Erythroblast (primary cell): Measurements from ENCODE around the gene CRYBA4.

Experiments
- DNase-seq, 2 experiments: peaks; one replicate each; lab custom pipeline; 2025; lab: John Stamatoyannopoulos, UW
- GATA1 ChIP-seq: IDR thresholded peaks from 2 replicates; pipeline ENCODE4 v1.6.1; 2011; ENCODE audit warnings: low read depth, mild to moderate bottlenecking, control low read depth, low read length, moderate library complexity
- POLR2A ChIP-seq: IDR thresholded peaks from 2 replicates; pipeline ENCODE4 v1.6.1; 2011; ENCODE audit warnings: mild to moderate bottlenecking, low read length

The CRYBA4 gene

GRCh38 chr22:26587991-26588613 is 33.7 kb upstream of the CRYBA4 start:
- peak; percentile 64 to 72 for DNase-seq
- TF ChIP-seq GATA1, result no peak
- no peak for TF ChIP-seq POLR2A

DNA sequence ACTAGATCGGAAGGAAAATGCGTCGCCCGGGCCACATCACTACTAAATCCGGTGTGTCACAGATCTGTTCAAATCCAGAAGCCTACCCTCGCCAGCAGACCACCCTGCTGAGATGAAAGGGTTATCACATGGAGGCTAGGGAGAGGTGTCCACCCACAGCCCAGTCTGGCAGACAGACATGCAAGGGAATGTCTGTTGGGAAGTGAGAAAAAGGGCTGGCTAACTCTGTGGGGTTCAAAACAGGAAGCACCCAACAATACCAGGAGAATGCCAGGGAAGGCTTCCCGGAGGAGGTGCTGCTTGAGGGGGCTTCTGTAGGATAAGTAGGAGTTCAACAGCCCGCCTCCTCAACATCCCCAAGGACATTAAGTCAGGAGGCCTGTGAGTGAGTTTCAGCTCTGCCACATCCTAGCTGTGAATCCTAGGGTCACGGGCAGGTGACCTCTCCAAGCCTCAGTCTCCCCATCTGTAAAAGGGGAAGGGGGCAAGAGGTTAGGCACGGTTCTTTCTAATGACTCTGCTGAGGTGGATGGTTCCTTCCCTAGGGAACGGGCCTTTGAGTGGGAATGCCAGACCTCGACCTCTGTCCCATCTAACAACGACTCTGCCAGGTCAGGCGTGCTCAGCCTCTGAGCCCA is 32.9 kb upstream of the CRYBA4 start:
- peak; percentile 34 to 55 for DNase-seq
- TF ChIP-seq POLR2A (peak; percentile 47), GATA1 (no peak)

DNA sequence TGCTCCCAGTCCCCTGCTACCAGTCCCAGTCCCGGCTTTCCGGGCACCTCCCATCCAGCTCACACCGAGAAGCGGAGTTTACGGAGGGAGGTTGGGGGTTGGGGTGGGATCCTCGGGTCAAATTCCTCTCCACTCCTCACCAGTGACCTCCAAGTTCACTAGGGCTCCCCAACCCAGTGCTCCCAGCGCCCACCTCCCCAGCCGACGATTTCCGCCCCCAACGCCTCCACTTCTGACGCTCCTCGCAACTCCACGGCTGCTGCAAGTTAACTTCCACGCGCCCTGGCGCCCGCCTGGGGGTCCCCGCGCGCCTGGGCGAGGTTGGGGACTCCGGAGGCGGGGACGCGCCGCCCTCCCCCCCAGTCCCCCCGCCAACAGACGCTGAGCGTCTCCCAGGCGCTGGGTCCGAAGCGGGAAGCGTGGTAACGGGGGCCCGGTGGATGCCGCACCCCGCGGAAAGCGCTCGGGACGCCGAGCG is 32.4 kb upstream of the CRYBA4 start:
- peak; percentile 61 to 73 for DNase-seq
- TF ChIP-seq POLR2A (no peak), GATA1 (no peak)

DNA sequence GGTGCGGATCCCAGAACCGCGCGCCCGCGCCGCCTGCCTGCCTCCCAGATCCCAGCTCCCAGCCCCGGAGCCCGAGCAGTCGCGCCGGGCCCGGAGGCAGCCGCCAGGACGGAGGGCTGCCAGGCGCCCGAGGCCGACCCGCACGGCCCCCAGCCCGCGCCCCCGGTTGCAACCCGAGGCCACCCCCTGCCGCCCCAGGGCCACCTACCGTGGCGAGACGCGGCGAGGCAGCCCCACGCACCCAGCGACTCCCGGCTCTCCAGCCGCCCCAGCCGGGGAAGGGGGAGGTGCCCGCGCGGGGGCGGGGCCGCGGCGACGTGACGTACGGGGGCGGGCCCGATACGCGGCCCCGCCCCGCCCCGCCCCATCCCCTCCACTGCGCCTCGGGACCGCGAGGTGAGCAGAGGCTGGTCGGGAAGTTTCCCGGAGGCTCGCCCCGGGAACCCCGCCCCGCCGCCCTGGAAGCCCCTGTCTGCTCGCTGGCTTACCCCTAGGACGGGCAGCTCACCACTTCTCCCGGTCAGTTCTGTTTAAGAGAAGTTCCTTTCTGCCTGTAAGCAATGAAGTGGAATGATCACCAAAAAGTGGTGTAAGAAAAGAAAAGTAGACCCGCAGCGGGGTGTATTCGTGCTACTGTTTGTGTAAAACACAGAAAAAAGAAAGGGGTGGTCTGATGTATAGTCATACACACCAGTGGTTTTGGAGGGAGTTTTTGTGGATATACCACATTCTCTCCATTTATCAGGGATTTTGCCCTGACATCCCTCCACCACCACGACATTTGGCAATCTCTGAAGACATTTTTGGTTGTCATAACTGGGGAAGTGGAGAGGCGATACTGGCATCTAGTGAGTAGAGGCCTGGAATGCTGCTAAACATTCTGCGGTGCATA is 31.7 kb upstream of the CRYBA4 start, which contains the start of gene TPST2:
Gene TPST2, minus strand, starts transcription at position 288 of the 892 bp plus-strand sequence. CDS start 48,502 bp downstream, outside the sequence.
- DNase-seq, result peak; percentile 83 to 93
- TF ChIP-seq POLR2A (peak; percentile 81), GATA1 (no peak)

GRCh38 chr22:26592421-26592891 is 29.3 kb upstream of the CRYBA4 start:
- no peak for DNase-seq
- TF ChIP-seq GATA1 (no peak), POLR2A (no peak)

DNA sequence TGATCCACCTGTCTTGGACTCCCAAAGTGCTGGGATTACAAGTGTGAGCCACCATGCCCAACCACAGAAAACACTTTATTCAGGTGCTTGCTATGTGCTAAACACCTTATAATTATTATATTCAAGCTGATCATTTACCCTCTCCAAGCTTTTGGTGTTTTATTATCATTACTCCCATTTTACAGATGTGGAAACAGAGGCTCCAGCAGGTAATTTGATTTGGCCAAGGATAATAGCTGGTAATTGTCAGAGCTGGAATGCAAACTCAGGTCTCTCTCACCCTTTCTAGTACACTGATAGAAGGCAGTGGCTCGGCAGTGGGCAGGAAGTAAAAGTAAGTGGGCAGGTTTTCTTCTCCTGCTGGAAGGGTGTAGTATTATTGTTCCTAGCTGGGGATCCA is 28.0 kb upstream of the CRYBA4 start:
- TF ChIP-seq POLR2A (no peak), GATA1 (no peak)
- no peak for DNase-seq

DNA sequence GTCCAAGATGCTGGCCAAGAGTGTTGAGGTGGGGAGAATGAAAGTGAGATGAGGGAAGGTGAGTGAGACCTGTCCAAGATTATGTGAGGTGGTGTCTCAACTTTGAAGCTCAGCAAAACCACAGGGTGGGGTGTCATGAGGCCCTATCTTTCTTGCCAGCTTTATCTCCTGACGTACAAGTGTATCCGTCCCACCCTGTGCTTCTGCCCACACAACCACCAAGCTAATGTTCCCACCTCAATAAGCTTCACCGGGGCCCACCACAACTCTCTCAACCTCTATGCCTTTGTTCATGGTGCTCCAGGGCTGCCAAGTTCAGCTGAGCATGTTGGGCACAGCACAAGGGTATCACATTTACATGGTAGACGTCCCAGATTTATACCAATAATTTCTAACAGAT is 24.7 kb upstream of the CRYBA4 start:
- TF ChIP-seq GATA1, result no peak
- peak; percentile 23 for TF ChIP-seq POLR2A

GRCh38 chr22:26597480-26597879 is 24.3 kb upstream of the CRYBA4 start:
- TF ChIP-seq GATA1, result no peak
- no peak for DNase-seq

More for the DNA sequence above, 24.7 kb upstream of the CRYBA4 start:
- peak; percentile 83 to 88 for DNase-seq

DNA sequence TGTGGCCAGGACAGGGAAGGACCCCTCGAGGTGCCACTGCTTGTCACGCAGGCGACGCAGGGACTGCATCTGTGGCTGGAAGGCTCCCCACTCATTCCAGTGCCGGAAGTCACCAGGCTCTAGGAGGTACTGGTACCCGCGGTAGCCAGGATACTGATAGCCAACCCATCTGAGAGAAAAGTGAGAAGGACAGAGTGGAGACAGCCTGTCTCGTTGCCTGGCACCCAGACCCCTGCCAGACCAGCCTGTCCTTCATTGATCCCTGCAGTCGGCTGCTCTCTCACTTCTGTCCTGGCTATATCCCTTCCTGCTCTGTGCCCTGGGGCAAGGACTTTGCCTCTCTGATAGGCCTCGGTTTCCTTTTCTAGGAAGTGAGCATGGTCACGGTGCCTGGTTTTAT is 22.3 kb upstream of the CRYBA4 start:
- no peak for DNase-seq
- TF ChIP-seq POLR2A (no peak), GATA1 (no peak)

DNA sequence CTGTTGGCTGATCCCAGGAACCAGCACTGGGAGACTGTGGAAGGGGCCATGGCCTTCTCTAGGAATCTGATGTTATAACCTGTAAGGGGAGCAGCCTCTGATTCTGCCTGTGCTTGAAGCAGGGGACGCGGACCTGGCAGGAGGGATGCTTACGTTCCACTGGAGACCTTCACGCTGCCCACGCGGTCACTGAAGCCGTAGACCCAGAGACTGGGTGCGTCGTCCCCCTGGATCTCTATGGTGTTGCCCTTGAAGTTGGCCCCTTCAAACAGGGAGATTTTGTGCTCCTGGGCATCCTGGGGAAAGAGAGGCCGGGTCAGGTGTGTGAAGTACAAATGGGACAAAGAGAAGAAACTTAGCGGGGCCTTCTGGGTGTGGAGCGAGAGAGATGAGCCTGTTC is 20.0 kb upstream of the CRYBA4 start:
- TF ChIP-seq POLR2A (no peak), GATA1 (no peak)
- DNase-seq, result no peak

DNA sequence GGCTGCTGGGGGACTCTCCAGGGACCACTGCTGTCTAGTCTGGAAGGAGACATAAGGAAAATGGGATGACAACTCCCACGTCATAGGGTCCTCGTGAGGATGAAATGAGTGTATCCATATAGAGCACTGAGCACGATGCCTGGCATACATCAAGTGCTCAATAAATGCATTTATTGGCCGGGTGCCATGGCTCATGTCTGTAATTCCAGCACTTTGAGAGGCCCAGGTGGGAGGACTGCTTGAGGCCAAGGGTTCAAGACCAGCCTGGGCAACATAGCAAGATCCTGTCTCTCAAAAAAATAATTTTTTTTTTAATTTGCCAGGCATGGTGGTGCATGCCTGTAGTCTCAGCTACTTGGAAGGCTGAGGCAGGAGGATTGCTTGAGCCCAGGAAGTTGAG is 19.6 kb upstream of the CRYBA4 start:
- DNase-seq, result no peak
- TF ChIP-seq GATA1 (no peak), POLR2A (no peak)

- peak in 1 of 2 experiments; percentile 19 for DNase-seq
- TF ChIP-seq GATA1 (no peak), POLR2A (no peak)
These were observed 17.4 kb upstream of the CRYBA4 start for GRCh38 chr22:26604368-26604767.

DNA sequence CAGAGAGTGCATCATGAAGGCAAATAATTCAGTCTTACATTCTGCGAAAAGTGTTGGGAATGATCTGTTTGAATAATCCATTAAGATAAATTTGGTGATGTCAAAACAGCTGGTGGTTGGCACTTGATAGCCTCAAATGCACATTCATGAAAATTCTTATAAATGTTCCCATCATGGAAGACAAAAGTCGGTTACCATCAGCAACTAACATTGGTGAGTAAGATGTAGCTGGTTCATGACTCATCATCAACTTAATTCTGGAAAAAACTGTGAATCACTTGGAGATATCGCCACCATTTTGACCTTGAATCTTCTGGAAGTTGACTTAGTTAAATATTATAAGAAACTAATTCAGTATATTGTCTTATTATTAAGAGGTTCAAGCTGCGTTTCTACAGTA is 15.2 kb upstream of the CRYBA4 start:
- no peak for TF ChIP-seq POLR2A
- no peak for TF ChIP-seq GATA1

More for the DNA sequence above, 15.2 kb upstream of the CRYBA4 start:
- DNase-seq, result peak in 1 of 2 experiments; percentile 29
